Measurements from ENCODE around the gene TBC1D30.
A peak's percentile ranks its signal among the peaks of the same experiment; 100 is the strongest.
"Not testable (repeated sequence)": the region's sequence is repeated elsewhere in the genome, so short reads cannot be mapped to it uniquely, and the experiment has no call there.

TBC1D30 gene, protein sequence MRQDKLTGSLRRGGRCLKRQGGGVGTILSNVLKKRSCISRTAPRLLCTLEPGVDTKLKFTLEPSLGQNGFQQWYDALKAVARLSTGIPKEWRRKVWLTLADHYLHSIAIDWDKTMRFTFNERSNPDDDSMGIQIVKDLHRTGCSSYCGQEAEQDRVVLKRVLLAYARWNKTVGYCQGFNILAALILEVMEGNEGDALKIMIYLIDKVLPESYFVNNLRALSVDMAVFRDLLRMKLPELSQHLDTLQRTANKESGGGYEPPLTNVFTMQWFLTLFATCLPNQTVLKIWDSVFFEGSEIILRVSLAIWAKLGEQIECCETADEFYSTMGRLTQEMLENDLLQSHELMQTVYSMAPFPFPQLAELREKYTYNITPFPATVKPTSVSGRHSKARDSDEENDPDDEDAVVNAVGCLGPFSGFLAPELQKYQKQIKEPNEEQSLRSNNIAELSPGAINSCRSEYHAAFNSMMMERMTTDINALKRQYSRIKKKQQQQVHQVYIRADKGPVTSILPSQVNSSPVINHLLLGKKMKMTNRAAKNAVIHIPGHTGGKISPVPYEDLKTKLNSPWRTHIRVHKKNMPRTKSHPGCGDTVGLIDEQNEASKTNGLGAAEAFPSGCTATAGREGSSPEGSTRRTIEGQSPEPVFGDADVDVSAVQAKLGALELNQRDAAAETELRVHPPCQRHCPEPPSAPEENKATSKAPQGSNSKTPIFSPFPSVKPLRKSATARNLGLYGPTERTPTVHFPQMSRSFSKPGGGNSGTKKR

DNA sequence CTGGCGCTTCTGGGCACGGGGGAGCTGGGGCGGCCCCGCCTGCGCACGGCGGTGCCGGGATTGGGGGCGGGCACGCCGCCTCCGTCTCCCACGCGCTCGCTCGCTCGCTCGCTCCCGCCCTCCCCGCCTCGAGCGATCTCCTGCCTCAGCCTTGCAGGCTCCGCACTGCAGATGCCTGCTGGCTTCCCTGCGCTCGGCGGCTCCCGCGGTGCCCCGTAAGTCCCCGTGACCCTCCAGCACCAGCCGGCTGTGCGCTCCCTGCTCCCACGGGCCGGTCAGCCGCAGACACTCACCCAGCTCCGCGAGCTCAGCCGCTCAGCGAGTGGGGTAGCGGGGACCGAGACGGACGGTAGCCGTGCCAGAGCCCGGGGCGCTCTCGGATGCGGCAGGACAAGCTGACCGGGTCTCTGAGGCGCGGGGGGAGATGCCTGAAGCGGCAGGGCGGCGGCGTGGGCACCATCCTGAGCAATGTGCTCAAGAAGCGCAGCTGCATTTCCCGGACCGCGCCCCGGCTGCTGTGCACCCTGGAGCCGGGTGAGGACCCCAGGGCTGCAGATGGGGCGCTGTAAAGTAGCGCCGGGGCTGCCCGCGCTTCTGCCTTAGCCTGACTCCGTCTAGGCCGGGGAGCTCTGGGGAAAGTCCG lies at the start of gene TBC1D30:
Gene TBC1D30, plus strand, starts transcription at position 148 of the 643 bp plus-strand sequence. Its CDS starts 233 bp downstream, at position 381.
- no peak for DNase-seq (ENCODE audit: low spot score)

GRCh38 chr12:64775147-64775736 lies 49.2 kb upstream of the TBC1D30 start:
- DNase-seq (ENCODE audit: low spot score) = not testable (repeated sequence)

- no peak for DNase-seq (ENCODE audit: low spot score)
These were observed 45.0 kb upstream of the TBC1D30 start for GRCh38 chr12:64779354-64779974.

GRCh38 chr12:64780132-64780530 lies 44.3 kb upstream of the TBC1D30 start:
- DNase-seq (ENCODE audit: low spot score) = no peak

- no peak for DNase-seq (ENCODE audit: low spot score)
These were observed 43.7 kb upstream of the TBC1D30 start for GRCh38 chr12:64780531-64781279.

DNA sequence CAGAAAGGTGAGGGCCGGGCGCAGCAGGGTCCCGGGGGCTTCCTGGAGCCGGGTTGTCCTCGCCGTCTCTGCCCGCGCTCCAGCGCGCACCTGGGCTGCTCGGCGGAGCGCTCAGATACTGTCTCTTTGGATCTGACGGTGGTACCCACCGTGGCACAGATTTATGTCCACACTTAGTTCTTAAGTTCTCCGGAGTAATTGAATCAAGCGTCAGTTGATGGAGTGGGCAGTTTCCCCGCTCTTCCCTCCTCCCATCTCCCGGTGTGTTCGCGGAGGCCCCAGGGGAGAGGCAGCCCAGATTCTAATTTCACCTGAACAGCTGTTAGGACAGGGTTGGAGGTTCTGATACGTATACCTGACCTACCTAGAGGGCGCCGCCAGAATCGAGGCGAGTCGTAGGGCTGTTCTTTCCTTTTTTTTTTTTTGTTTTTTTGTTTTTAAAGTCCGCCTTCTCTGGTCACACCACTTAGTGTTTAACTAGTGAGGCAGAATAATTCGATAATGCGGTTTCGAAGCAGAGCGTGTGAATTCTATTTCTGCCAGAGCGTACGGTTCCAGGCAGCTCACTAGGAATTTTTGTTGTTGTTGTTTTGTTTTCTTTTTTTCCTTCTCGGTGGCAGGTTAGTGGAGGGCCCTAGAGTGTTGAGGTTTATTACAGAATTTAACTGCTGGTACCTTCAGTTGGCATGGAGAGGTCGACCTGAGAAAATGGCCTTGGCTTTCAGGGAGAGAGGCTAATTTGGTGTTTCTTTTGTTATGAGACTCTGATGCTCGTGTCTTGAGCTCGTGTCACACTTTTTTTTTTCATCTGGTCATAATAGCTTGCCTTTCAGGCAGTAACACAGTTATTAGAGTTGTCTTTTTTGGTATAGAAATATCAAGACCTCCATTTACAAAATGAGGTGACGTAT lies 42.9 kb upstream of the TBC1D30 start:
- DNase-seq (ENCODE audit: low spot score) = no peak

DNA sequence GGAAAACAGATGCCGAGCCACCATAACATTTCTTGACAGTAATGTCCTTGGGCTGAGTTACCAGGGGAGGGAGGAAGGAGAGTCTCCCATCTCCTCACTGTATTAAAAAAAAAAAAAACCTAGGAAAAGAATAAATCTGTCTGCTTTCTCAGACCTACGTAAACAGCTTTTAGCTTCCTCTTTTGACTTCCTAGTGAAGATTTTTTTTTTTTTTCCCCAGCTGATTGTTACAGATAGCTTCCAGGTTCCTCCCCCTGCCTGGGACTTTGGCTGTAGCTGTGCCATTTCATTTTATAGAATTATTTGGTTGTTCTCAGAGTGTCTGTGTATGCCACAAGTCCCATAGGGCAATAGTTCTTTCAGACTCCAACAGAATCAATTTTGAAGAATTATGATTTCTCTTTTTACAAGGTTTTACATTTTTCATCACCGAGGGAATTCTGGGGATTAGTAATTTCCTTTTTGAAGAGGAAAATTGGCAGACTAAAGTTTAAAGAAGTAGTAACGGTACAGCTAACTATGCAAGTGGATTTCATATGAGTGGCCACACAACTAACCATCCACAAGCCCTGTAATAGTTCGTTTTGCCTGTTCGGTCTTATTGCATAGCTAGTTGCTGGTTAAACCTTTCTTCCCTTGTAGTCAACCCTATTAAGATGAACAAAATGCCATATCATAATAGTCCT lies 42.1 kb upstream of the TBC1D30 start:
- DNase-seq (ENCODE audit: low spot score) = no peak

DNA sequence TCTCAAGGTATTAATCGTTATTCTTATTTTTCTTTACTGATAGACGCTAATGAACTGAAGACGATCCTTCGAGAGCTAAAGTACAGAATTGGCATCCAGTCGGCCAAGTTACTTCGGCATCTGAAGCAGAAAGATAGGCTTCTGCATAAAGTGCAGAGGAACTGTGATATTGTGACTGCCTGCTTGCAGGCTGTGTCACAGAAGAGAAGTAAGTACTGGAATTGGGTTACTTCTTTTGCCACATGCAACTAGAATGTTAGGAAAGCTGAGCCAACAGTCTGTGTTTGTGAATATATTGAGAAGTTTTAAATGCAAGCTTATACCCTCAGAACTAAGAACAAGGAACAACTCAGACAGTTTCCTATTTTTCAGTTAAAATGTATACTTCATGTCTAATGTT lies 38.6 kb upstream of the TBC1D30 start:
- DNase-seq (ENCODE audit: low spot score) = no peak

DNA sequence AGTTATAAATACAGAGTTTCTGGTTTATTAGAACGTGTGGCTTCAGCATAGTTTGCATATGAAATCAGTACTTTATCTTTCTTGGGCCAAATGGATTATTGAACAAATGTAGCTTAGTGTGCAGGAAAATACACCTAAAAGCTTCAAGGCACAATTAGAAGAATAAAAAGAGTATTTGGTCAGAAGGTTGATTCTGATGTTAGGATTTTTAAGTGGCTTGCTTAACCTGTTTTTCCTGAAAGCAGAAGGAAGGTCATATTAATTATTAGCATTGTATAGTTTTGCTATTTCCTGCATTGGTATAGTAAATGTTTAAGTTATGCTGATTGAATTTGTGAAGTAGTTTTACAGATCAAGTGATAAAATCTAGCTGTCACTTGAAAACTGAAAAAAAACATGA lies 34.3 kb upstream of the TBC1D30 start:
- no peak for DNase-seq (ENCODE audit: low spot score)

DNA sequence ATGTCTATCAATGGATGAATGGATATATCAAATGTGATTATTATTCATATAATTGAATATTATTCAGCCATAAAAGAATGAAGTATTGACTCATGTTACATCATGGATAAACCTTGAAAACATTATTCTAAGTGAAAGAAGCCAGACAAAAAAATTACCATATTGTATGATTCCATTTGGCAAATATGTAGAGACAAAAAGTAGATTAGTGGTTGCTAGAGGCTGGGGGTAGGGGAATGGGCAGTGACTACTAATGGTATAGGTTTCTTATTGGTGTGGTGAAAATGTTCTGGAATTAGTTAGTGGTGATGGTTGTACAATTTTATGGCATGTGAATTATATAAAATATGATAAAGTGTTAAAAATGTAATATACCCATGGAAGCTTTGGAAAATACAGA lies 33.4 kb upstream of the TBC1D30 start:
- no peak for DNase-seq (ENCODE audit: low spot score)

GRCh38 chr12:64792128-64792527 lies 32.3 kb upstream of the TBC1D30 start:
- DNase-seq (ENCODE audit: low spot score) = no peak

GRCh38 chr12:64793610-64794009 lies 30.8 kb upstream of the TBC1D30 start:
- no peak for DNase-seq (ENCODE audit: low spot score)

DNA sequence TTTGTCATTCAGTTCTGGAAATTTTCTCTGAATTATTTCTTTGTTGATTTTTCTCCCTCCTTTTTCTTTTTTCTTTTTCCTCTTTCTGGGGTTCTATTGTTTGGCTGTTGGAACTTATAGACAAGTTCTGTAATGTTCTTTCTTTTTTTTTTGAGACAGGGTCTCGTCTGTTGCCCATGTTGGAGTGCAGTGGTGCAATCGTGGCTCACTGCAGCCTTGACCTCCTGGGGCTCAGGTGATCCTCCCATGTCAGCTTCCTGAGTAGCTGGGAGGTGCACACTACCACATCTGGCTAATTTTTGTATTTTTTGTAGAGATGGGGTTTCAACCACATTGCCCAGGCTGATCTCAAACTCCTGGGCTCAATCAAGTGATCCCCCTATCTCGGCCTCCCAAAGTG lies 30.1 kb upstream of the TBC1D30 start:
- no peak for DNase-seq (ENCODE audit: low spot score)

- peak; percentile 83 for DNase-seq (ENCODE audit: low spot score)
These were observed 28.1 kb upstream of the TBC1D30 start for GRCh38 chr12:64796205-64796845.

DNA sequence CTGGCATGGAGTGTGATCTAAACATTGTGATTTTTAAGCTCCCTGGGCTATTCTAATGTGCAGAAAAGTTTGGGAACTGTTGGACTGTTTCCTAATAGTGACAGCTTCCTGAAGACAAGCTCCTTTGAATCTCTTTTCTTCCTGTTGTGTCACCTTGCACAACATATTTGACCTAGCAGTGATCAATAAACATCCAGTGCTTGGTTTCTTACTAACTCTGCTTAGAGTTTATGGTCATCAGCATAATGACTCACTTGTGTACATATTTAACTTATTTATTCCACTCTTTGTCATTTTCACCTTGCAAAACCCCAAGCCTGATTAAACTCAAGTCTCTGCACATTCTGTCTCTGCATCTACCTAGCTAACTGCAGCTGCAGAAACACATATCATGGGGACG lies 27.3 kb upstream of the TBC1D30 start:
- no peak for DNase-seq (ENCODE audit: low spot score)

GRCh38 chr12:64798165-64798564 lies 26.3 kb upstream of the TBC1D30 start:
- DNase-seq (ENCODE audit: low spot score) = no peak

DNA sequence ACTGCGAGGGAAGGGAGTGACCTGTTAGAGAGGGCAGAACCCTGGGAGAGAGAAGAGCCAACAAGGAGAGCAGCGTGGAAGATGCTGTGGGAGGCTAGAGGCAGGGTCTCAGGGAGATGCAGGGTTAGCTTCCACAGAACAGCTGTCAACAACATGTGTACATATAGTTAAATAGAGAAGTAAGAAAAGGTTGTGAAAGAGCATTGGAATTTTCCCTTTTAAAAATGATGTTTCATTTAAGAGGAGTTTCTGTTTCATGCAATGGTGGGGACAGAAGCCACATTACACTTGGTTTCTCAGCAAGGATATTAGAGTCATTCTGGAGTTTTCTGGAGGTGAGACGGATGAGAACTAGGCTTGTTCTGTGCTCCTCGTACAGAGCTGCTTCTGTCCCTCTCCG lies 23.8 kb upstream of the TBC1D30 start:
- no peak for DNase-seq (ENCODE audit: low spot score)

GRCh38 chr12:64801381-64801780 lies 23.1 kb upstream of the TBC1D30 start:
- DNase-seq (ENCODE audit: low spot score) = no peak

GRCh38 chr12:64802180-64802775 lies 22.2 kb upstream of the TBC1D30 start:
- DNase-seq (ENCODE audit: low spot score) = peak; percentile 56

Data from CD4-positive, alpha-beta T cell treated with Interleukin-2 at 100 ng/mL for 4 hours (primary cell).